HepG2 (cell line): ENCODE data around the gene RING1. TPM values are rescaled to one million over a fixed set of nuclear protein-coding genes. Genes with fewer than 3 reads are reported as not detected.

Experiments
- ATAC-seq: fragments of 200-7000 bp; cut with Tn5 transposase; 3 replicates; pipeline ENCODE4 v1.9.1; 2020; ENCODE audit warnings: mild to moderate bottlenecking, moderate library complexity
- BruUV-seq: library from RNA; stranded (reverse); fragments of 400-500 nt; replicated peaks from 2 replicates; lab custom pipeline; 2021; lab: Mats Ljungman, UMichigan
- CTCF ChIA-PET: fragments of 300-600 bp; formaldehyde crosslinking; extraction: SDS; loops from one replicate; lab custom pipeline; 2021; ENCODE audit warnings: low total read pairs, inconsistent platforms, low intra/inter-chr PET ratio; lab: Yijun Ruan, JAX
- POLR2A ChIA-PET: fragments of 350-600 bp; sonication (Branson Sonifier 250); formaldehyde crosslinking; loops from one replicate; lab custom pipeline; 2020; ENCODE audit warnings: antibody characterized with exemption, inconsistent platforms; lab: Yijun Ruan, JAX
- DNase-seq: peaks from one replicate; pipeline ENCODE4 v3.0.0-alpha.2; 2015; ENCODE audit warnings: low spot score
- FAIRE-seq: peaks from 3 replicates; lab custom pipeline; 2011; peaks lifted over from hg19 to GRCh38; lab: Jason Lieb, UNC
- H2AFZ ChIP-seq: one replicate; pipeline ENCODE4 v1.6.1; 2011; ENCODE audit warnings: low read length, inconsistent platforms
- H3K27ac ChIP-seq: fragments of 300-600 bp; 3 replicates; pipeline ENCODE4 v1.8.0; 2011; ENCODE audit warnings: mixed run types, mild to moderate bottlenecking, mixed read lengths, low read length, inconsistent platforms; ENCODE audit not compliant: insufficient read depth; ENCODE audit errors: extremely low read length
- H3K27me3 ChIP-seq, 2 experiments: fragments of 200-600 bp in 1 of 2; 2 replicates in 1 of 2; 3 replicates in 1 of 2; pipeline versions ENCODE4 v1.6.0 to v1.8.0; 2011; ENCODE audit warnings: low read length in 2 of 2, mild to moderate bottlenecking in 2 of 2, moderate library complexity in 2 of 2, inconsistent platforms in 1 of 2; ENCODE audit not compliant: insufficient read depth in 2 of 2, control insufficient read depth in 1 of 2
- H3K36me3 ChIP-seq, 2 experiments: fragments of 200-600 bp in 1 of 2; replicated peaks in 1 of 2; 2 replicates in 1 of 2; 3 replicates in 1 of 2; pipeline versions ENCODE4 v1.5.1 to v1.8.0; 2011; ENCODE audit warnings: low read length in 2 of 2, inconsistent platforms in 1 of 2; ENCODE audit not compliant: insufficient read depth in 2 of 2, control insufficient read depth in 1 of 2
- H3K4me1 ChIP-seq: 2 replicates; pipeline ENCODE4 v1.5.1; 2012; ENCODE audit warnings: low read length, inconsistent platforms; ENCODE audit not compliant: insufficient read depth
- H3K4me2 ChIP-seq: 2 replicates; pipeline ENCODE4 v1.6.0; 2011; ENCODE audit warnings: low read depth, low read length, inconsistent platforms
- H3K4me3 ChIP-seq, 3 experiments: fragments of 200-600 bp in 1 of 3; sonication (generic), shearing (Covaris generic) in 1 of 3; replicated peaks in 1 of 3; 2 replicates each; pipeline ENCODE4 v1.5.1; 2011 to 2016; ENCODE audit warnings: low read length in 3 of 3, inconsistent platforms in 2 of 3, low read depth in 2 of 3, mild to moderate bottlenecking in 2 of 3, control low read depth in 1 of 3, mixed read lengths in 1 of 3; ENCODE audit not compliant: insufficient read depth in 1 of 3
- H3K79me2 ChIP-seq: one replicate; pipeline ENCODE4 v1.6.1; 2011; ENCODE audit warnings: low read length, inconsistent platforms; ENCODE audit not compliant: insufficient read depth
- H3K9ac ChIP-seq: 2 replicates; pipeline ENCODE4 v1.6.0; 2011; ENCODE audit warnings: mild to moderate bottlenecking, low read depth, low read length, inconsistent platforms; ENCODE audit not compliant: insufficient read depth
- H3K9me3 ChIP-seq: 2 replicates; pipeline ENCODE4 v1.5.1; 2012; ENCODE audit warnings: mild to moderate bottlenecking, low read length
- H4K20me1 ChIP-seq: 2 replicates; pipeline ENCODE4 v1.6.0; 2011; ENCODE audit warnings: inconsistent platforms, mild to moderate bottlenecking, low read length, moderate library complexity; ENCODE audit not compliant: insufficient read depth
- FOXP1 ChIP-seq, 2 experiments: fragments of 450-650 bp in 1 of 2; IDR thresholded peaks; 2 replicates each; pipeline ENCODE4 v1.6.1; 2017 to 2018; ENCODE audit warnings: antibody characterized with exemption in 1 of 2
- MAFK ChIP-seq, 2 experiments: IDR thresholded peaks in 1 of 2; conservative IDR thresholded peaks in 1 of 2; 2 replicates each; pipeline ENCODE4 v1.6.1; 2011; ENCODE audit warnings: improper control_type of control experiment in 2 of 2, low read length in 2 of 2
- ONECUT2 ChIP-seq: sonication (generic); formaldehyde crosslinking; IDR thresholded peaks from 2 replicates; pipeline ENCODE4 v1.4.0; 2020; ENCODE audit warnings: missing genetic modification reagents
- WIZ ChIP-seq: sonication (generic); formaldehyde crosslinking; IDR thresholded peaks from 2 replicates; pipeline ENCODE4 v1.5.1; 2020; ENCODE audit warnings: mild to moderate bottlenecking, missing genetic modification reagents
- ZBTB3 ChIP-seq: sonication (generic); formaldehyde crosslinking; IDR thresholded peaks from 2 replicates; pipeline ENCODE4 v1.4.0; 2020; ENCODE audit warnings: low read depth, mild to moderate bottlenecking, moderate library complexity, missing genetic modification reagents, borderline replicate concordance
- ZFP62 ChIP-seq: sonication (generic); formaldehyde crosslinking; IDR thresholded peaks from 2 replicates; pipeline ENCODE4 v1.4.0; 2020; ENCODE audit warnings: missing genetic modification reagents
- ZNF234 ChIP-seq: sonication (generic); formaldehyde crosslinking; conservative IDR thresholded peaks from 2 replicates; pipeline ENCODE4 v1.5.1; 2020; ENCODE audit warnings: mild to moderate bottlenecking, missing genetic modification reagents
- ZNF530 ChIP-seq: sonication (generic); formaldehyde crosslinking; IDR thresholded peaks from 2 replicates; pipeline ENCODE4 v1.5.0; 2020; ENCODE audit warnings: low read depth, mild to moderate bottlenecking, missing genetic modification reagents
- ZNF672 ChIP-seq: sonication (generic); formaldehyde crosslinking; IDR thresholded peaks from 2 replicates; pipeline ENCODE4 v1.8.1; 2022; ENCODE audit warnings: missing genetic modification reagents
- ZNF816 ChIP-seq: sonication (generic); formaldehyde crosslinking; IDR thresholded peaks from 2 replicates; pipeline ENCODE4 v1.8.0; 2022; ENCODE audit warnings: missing genetic modification reagents, mild to moderate bottlenecking, borderline replicate concordance
- ZNF850 ChIP-seq: sonication (generic); formaldehyde crosslinking; conservative IDR thresholded peaks from 2 replicates; pipeline ENCODE4 v1.9.0; 2021; ENCODE audit warnings: mild to moderate bottlenecking, missing genetic modification reagents
- ZZZ3 ChIP-seq: sonication (generic); formaldehyde crosslinking; IDR thresholded peaks from 2 replicates; pipeline ENCODE4 v1.4.0; 2020; ENCODE audit warnings: missing genetic modification reagents, mild to moderate bottlenecking, borderline replicate concordance
- WGBS: methylation state at CpG from one replicate; pipeline ENCODE4 v1.1.6; 2017; ENCODE audit warnings: low lambda C conversion rate; 5-methylcytosine and 5-hydroxymethylcytosine counted together
- in situ Hi-C: cut with HindIII; loops from 2 replicates; pipeline ENCODE4 v1.10.0; 2017; ENCODE audit warnings: low pct_unique_long_range_greater_than_20kb; ENCODE audit not compliant: extremely low pct_ligation_motif_present
- intact Hi-C: fragments of 100-400 bp; cut with micrococcal nuclease; formaldehyde crosslinking; loops from one replicate; pipeline ENCODE4 v1.10.0; 2022; ENCODE audit not compliant: unreplicated experiment
- polyA plus RNA-seq, 8 experiments: library from polyadenylated mRNA; depleted of rRNA in 3 of 8; stranded (reverse) in 7 of 8; unstranded in 1 of 8; fragments of >200 nt; fragmentation: Illumina TruSeq in 4 of 8; extraction: Trizol in 4 of 8; gene quantifications; 2 replicates each; pipeline versions ENCODE4 v1.2.1 to v1.2.3, GENCODE V29; 2011 to 2016; ENCODE audit warnings: low read depth in 4 of 8, missing spikeins in 1 of 8, mixed read lengths in 1 of 8; ENCODE audit not compliant: insufficient read depth in 1 of 8
- total RNA-seq, 5 experiments: library from RNA; depleted of rRNA; stranded (reverse); fragments of >200 nt; fragmentation: Illumina TruSeq; extraction: Trizol; gene quantifications; 2 replicates each; pipeline ENCODE4 v1.2.3, GENCODE V29; 2016; ENCODE audit warnings: low read depth in 1 of 5
- TF ChIP-seq, protein P1 (sequence below): sonication (generic); formaldehyde crosslinking; IDR thresholded peaks from 2 replicates; pipeline ENCODE4 v1.9.0; 2021; ENCODE audit warnings: mild to moderate bottlenecking, missing genetic modification reagents
- TF ChIP-seq, protein P2 (sequence below): sonication (generic); formaldehyde crosslinking; IDR thresholded peaks from 2 replicates; pipeline ENCODE4 v1.8.1; 2023; ENCODE audit warnings: mild to moderate bottlenecking, missing genetic modification reagents

The RING1 gene
- total and polyA plus RNA-seq, 2 of the 13 experiments (the other 11 are each of a cell fraction or from before 2014, with no cell fraction given): 23.9 to 33.6 TPM

GRCh38 chr6:33198159-33198852, 10.0 kb upstream of the RING1 start:
- Histone ChIP-seq H3K27me3 (peaks cover 0 to 4% of the 10 kb centered on the region in 2 experiments; a peak in 1 of 5 replicates), H3K9ac (peak overlapping the region; percentile 45), H3K4me1 (peaks cover 48% of the 10 kb centered on the region), H3K4me3 (peak overlapping the region; percentile 23 to 93 (median 87)), H3K4me2 (peak overlapping the region; percentile 98), H3K9me3 (no peaks in the 10 kb centered on the region), H3K36me3 (peaks cover 27 to 49% of the 10 kb centered on the region in 2 experiments), H3K27ac (peak overlapping the region; percentile 99), H3K79me2 (peaks cover 32% of the 10 kb centered on the region), H2AFZ (no peak overlapping the region), H4K20me1 (peaks cover 19% of the 10 kb centered on the region)
- TSS peak; percentile 26 for BruUV-seq
- FAIRE-seq (peak; percentile 54), ATAC-seq (peak; percentile 59), DNase-seq (peak; percentile 94)
- POLR2A ChIA-PET: interaction anchor here (0.7 to 4.1 kb wide), 14 partner anchors 9 to 228 kb away, joined by 3 to 69 read pairs (median 10); partner anchors contain the start of genes B3GALT4, BRD2, RGL2 and RING1
- WGBS: 9% methylated on average over 6 of the region's 6 CpGs
- intact Hi-C loops: loop anchor here (5.0 kb wide), 2 partner anchors 194 to 226 kb away; partner anchors contain the start of gene KIFC1
- in situ Hi-C loops: no loop called here
- CTCF ChIA-PET: interaction anchor here (0.6 to 1.7 kb wide), 2 partner anchors 15 to 37 kb away, joined by 3 to 11 read pairs; no protein-coding TSS in a partner anchor
- 0 out of 2 replicates have a peak, but pooled peaks have one; percentile 64 for TF ChIP-seq ZZZ3 (CRISPR knock-in tag)
- TF ChIP-seq MAFK (conservative IDR thresholded peaks at IDR 0.05 in 1 of 2, IDR thresholded peaks at IDR 0.05 in 1 of 2; ENCODE audit: low read length in 2 of 2): no peak
- peak; percentile 83 for TF ChIP-seq FOXP1 (IDR thresholded peaks at IDR 0.05)
- peak; percentile 99 for TF ChIP-seq FOXP1 (CRISPR knock-in tag; IDR thresholded peaks at IDR 0.05)
- TF ChIP-seq ZFP62 (CRISPR knock-in tag): no peak
- no peak for TF ChIP-seq WIZ (CRISPR knock-in tag)
- TF ChIP-seq, protein P1, sequence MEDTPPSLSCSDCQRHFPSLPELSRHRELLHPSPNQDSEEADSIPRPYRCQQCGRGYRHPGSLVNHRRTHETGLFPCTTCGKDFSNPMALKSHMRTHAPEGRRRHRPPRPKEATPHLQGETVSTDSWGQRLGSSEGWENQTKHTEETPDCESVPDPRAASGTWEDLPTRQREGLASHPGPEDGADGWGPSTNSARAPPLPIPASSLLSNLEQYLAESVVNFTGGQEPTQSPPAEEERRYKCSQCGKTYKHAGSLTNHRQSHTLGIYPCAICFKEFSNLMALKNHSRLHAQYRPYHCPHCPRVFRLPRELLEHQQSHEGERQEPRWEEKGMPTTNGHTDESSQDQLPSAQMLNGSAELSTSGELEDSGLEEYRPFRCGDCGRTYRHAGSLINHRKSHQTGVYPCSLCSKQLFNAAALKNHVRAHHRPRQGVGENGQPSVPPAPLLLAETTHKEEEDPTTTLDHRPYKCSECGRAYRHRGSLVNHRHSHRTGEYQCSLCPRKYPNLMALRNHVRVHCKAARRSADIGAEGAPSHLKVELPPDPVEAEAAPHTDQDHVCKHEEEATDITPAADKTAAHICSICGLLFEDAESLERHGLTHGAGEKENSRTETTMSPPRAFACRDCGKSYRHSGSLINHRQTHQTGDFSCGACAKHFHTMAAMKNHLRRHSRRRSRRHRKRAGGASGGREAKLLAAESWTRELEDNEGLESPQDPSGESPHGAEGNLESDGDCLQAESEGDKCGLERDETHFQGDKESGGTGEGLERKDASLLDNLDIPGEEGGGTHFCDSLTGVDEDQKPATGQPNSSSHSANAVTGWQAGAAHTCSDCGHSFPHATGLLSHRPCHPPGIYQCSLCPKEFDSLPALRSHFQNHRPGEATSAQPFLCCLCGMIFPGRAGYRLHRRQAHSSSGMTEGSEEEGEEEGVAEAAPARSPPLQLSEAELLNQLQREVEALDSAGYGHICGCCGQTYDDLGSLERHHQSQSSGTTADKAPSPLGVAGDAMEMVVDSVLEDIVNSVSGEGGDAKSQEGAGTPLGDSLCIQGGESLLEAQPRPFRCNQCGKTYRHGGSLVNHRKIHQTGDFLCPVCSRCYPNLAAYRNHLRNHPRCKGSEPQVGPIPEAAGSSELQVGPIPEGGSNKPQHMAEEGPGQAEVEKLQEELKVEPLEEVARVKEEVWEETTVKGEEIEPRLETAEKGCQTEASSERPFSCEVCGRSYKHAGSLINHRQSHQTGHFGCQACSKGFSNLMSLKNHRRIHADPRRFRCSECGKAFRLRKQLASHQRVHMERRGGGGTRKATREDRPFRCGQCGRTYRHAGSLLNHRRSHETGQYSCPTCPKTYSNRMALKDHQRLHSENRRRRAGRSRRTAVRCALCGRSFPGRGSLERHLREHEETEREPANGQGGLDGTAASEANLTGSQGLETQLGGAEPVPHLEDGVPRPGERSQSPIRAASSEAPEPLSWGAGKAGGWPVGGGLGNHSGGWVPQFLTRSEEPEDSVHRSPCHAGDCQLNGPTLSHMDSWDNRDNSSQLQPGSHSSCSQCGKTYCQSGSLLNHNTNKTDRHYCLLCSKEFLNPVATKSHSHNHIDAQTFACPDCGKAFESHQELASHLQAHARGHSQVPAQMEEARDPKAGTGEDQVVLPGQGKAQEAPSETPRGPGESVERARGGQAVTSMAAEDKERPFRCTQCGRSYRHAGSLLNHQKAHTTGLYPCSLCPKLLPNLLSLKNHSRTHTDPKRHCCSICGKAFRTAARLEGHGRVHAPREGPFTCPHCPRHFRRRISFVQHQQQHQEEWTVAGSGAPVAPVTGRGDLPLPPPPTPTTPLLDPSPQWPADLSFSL (CRISPR knock-in tag): no peak
- no peak for TF ChIP-seq ZNF850 (CRISPR knock-in tag)
- peak; percentile 52; the same call in 1 of the 2 replicates for TF ChIP-seq ONECUT2
- TF ChIP-seq ZNF672 (CRISPR knock-in tag): 0 out of 2 replicates have a peak, but pooled peaks have one; percentile 73
- TF ChIP-seq ZNF530: no peak
- TF ChIP-seq, protein P2, sequence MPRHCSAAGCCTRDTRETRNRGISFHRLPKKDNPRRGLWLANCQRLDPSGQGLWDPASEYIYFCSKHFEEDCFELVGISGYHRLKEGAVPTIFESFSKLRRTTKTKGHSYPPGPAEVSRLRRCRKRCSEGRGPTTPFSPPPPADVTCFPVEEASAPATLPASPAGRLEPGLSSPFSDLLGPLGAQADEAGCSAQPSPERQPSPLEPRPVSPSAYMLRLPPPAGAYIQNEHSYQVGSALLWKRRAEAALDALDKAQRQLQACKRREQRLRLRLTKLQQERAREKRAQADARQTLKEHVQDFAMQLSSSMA: no peak
- TF ChIP-seq ZNF816: no peak
- TF ChIP-seq ZBTB3 (CRISPR knock-in tag): peak; percentile 70; the same call in 1 of the 2 replicates
- TF ChIP-seq ZNF234 (CRISPR knock-in tag): no peak
